ENCODE data around the gene PDCD4. TPM values are rescaled to one million over a fixed set of nuclear protein-coding genes. Genes with fewer than 3 reads are reported as not detected.

Gene PDCD4
- total RNA-seq, 1 experiment from 2014 or later, result 63.0 TPM

DNA sequence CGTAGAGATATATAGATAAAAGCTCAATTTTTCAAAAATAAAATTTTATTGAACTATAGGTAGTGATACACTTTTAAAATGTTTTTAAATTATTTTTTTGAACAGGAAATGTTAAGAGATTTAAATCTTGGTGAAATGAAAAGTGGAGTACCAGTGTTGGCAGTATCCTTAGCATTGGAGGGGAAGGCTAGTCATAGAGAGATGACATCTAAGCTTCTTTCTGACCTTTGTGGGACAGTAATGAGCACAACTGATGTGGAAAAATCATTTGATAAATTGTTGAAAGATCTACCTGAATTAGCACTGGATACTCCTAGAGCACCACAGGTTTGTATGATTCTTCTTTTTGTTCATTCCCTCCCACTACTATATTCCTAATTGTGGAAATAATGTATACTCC lies 15.8 kb downstream of the PDCD4 start:
- H3K36me3 ChIP-seq (ENCODE audit: control insufficient read depth in 1 of 2, insufficient read depth in 2 of 2, low read length in 2 of 2), result no peaks in the 10 kb centered on the region; a peak in 1 of 4 replicates
- H2AFZ ChIP-seq (ENCODE audit: low read depth, low read length, poor library complexity, severe bottlenecking), result no peak overlapping the region
- H3K4me3 ChIP-seq (replicated peaks in 1 of 2; ENCODE audit: low read depth in 1 of 2, low read length in 2 of 2), result no peak overlapping the region
- no peaks in the 10 kb centered on the region for H4K20me1 ChIP-seq (ENCODE audit: insufficient read depth)
- H3K27me3 ChIP-seq (ENCODE audit: insufficient read depth, low read length), result no peaks in the 10 kb centered on the region
- TF ChIP-seq FOSL1 (IDR thresholded peaks at IDR 0.05; ENCODE audit: low read depth) (no peak), SRF (IDR thresholded peaks at IDR 0.05; ENCODE audit: low read depth) (no peak), YY1 (IDR thresholded peaks at IDR 0.05; ENCODE audit: extremely low read depth, insufficient replicate concordance, low read depth, low read length) (no peak), EZH2 (IDR thresholded peaks at IDR 0.05) (no peak), CBX3 (IDR thresholded peaks at IDR 0.05; ENCODE audit: low read depth) (no peak)
- TF ChIP-seq, protein P1, sequence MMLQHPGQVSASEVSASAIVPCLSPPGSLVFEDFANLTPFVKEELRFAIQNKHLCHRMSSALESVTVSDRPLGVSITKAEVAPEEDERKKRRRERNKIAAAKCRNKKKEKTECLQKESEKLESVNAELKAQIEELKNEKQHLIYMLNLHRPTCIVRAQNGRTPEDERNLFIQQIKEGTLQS (IDR thresholded peaks at IDR 0.05), result no peak
- no peak overlapping the region for H3K9ac ChIP-seq (ENCODE audit: low read length)
- no peak overlapping the region for H3K27ac ChIP-seq (ENCODE audit: low read depth, low read length)
- H3K4me1 ChIP-seq (ENCODE audit: control insufficient read depth in 1 of 2, insufficient read depth in 2 of 2, low read length in 2 of 2), result no peaks in the 10 kb centered on the region
- no peak overlapping the region for H3K4me2 ChIP-seq (ENCODE audit: low read length)
- intact Hi-C loops (cut with micrococcal nuclease), result no loop called here
- ATAC-seq, result no peak
- no peaks in the 10 kb centered on the region for H3K9me2 ChIP-seq (ENCODE audit: insufficient read depth)
- no peaks in the 10 kb centered on the region for H3K9me3 ChIP-seq (ENCODE audit: control insufficient read depth in 1 of 2, insufficient read depth in 1 of 2, low read depth in 1 of 2, low read length in 2 of 2)
- ChIA-PET POLR2A (no interaction called here), CTCF (interaction anchor here (0.6 to 1.7 kb wide), 2 partner anchors 11 to 114 kb away, joined by 3 to 5 read pairs; no protein-coding TSS in a partner anchor), RAD21 (ENCODE audit: low non-redundant PET in 1 of 2, low total read pairs in 2 of 2, uncharacterized antibody in 2 of 2, unreplicated experiment in 2 of 2) (no interaction called here)
- no TSS peak for BruUV-seq (replicated peaks)
- no peak for DNase-seq (ENCODE audit: low read depth, low spot score)
- H3K79me2 ChIP-seq (ENCODE audit: insufficient read depth, low read length), result no peaks in the 10 kb centered on the region

DNA sequence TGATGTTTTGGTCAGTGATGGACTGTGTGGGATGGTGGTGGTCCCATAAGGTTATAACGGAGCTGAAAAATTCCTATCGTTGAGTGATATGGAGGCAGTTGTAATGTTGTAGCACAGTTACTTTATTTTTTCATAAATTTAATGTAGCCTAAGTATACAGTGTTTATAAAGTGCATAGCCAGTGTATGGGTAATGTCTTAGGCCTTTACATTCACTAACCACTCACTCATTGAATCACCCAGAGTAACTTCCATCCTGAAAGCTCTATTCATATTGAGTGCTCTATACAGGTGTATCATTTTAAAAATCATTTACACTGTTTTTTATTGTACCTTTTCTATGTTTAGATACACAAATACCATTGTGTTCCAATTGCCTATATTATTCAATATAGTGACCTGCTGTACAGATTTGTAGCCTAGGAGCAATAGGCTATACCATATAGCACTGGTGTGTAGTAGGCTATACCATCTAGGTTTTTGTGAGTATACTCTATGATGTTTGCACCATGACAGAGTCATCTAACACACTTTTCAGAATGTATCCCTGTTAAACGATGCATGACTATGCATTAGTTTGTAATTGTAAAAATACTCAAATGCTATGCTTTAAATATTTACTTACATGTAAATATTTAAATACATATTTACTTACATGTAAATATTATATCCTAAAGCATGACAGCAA lies 21.0 kb downstream of the PDCD4 start:
- no peak for DNase-seq (ENCODE audit: low read depth, low spot score)
- Histone ChIP-seq H3K9me3 (ENCODE audit: control insufficient read depth in 1 of 2, insufficient read depth in 1 of 2, low read depth in 1 of 2, low read length in 2 of 2) (no peaks in the 10 kb centered on the region), H3K36me3 (ENCODE audit: control insufficient read depth in 1 of 2, insufficient read depth in 2 of 2, low read length in 2 of 2) (no peaks in the 10 kb centered on the region; a peak in 1 of 4 replicates), H3K27ac (ENCODE audit: low read depth, low read length) (no peak overlapping the region), H3K27me3 (ENCODE audit: insufficient read depth, low read length) (no peaks in the 10 kb centered on the region), H3K4me2 (ENCODE audit: low read length) (no peak overlapping the region), H2AFZ (ENCODE audit: low read depth, low read length, poor library complexity, severe bottlenecking) (no peak overlapping the region), H4K20me1 (ENCODE audit: insufficient read depth) (0 out of 2 replicates have a peak, but pooled peaks cover 3% of the 10 kb centered on the region), H3K4me1 (ENCODE audit: control insufficient read depth in 1 of 2, insufficient read depth in 2 of 2, low read length in 2 of 2) (no peaks in the 10 kb centered on the region), H3K79me2 (ENCODE audit: insufficient read depth, low read length) (no peaks in the 10 kb centered on the region), H3K4me3 (replicated peaks in 1 of 2; ENCODE audit: low read depth in 1 of 2, low read length in 2 of 2) (no peak overlapping the region), H3K9me2 (ENCODE audit: insufficient read depth) (no peaks in the 10 kb centered on the region), H3K9ac (ENCODE audit: low read length) (no peak overlapping the region)
- intact Hi-C loops (cut with micrococcal nuclease), result loop anchor here (1.0 to 5.0 kb wide), 4 partner anchors 90 to 580 kb away; no protein-coding TSS in a partner anchor
- POLR2A ChIA-PET, result no interaction called here
- CTCF ChIA-PET, result interaction anchor here (1.0 to 4.7 kb wide), 8 partner anchors 10 to 146 kb away, joined by 4 to 17 read pairs (median 6); partner anchors contain the start of genes BBIP1, PDCD4 and SHOC2
- RAD21 ChIA-PET (ENCODE audit: low non-redundant PET in 1 of 2, low total read pairs in 2 of 2, uncharacterized antibody in 2 of 2, unreplicated experiment in 2 of 2), result interaction anchor here (1.6 kb wide), 2 partner anchors 146 to 147 kb away, joined by 5 to 8 read pairs; no protein-coding TSS in a partner anchor
- no peak for ATAC-seq
- no TSS peak for BruUV-seq (replicated peaks)
- TF ChIP-seq SP1 (IDR thresholded peaks at IDR 0.05; ENCODE audit: low read depth), result no peak
- TF ChIP-seq CBX3 (IDR thresholded peaks at IDR 0.05; ENCODE audit: low read depth), result no peak
- no peak for TF ChIP-seq SRF (IDR thresholded peaks at IDR 0.05; ENCODE audit: low read depth)
- TF ChIP-seq, protein P1 (IDR thresholded peaks at IDR 0.05), result no peak
- TF ChIP-seq, protein P2, sequence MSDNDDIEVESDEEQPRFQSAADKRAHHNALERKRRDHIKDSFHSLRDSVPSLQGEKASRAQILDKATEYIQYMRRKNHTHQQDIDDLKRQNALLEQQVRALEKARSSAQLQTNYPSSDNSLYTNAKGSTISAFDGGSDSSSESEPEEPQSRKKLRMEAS (IDR thresholded peaks at IDR 0.05), result no peak
- no peak for TF ChIP-seq ZFX (IDR thresholded peaks at IDR 0.05)
- no peak for TF ChIP-seq EGR1 (IDR thresholded peaks at IDR 0.05; ENCODE audit: low read depth)
- TF ChIP-seq EZH2phosphoT487 (IDR thresholded peaks at IDR 0.05; ENCODE audit: borderline replicate concordance), result no peak
- TF ChIP-seq TCF7L2 (IDR thresholded peaks at IDR 0.05; ENCODE audit: borderline replicate concordance, extremely low read depth, insufficient read depth, insufficient read length), result no peak
- no peak for TF ChIP-seq ELF1 (IDR thresholded peaks at IDR 0.05; ENCODE audit: borderline replicate concordance, low read depth)
- TF ChIP-seq RAD21 (IDR thresholded peaks at IDR 0.05; ENCODE audit: low read depth), result no peak
- TF ChIP-seq, protein P3, sequence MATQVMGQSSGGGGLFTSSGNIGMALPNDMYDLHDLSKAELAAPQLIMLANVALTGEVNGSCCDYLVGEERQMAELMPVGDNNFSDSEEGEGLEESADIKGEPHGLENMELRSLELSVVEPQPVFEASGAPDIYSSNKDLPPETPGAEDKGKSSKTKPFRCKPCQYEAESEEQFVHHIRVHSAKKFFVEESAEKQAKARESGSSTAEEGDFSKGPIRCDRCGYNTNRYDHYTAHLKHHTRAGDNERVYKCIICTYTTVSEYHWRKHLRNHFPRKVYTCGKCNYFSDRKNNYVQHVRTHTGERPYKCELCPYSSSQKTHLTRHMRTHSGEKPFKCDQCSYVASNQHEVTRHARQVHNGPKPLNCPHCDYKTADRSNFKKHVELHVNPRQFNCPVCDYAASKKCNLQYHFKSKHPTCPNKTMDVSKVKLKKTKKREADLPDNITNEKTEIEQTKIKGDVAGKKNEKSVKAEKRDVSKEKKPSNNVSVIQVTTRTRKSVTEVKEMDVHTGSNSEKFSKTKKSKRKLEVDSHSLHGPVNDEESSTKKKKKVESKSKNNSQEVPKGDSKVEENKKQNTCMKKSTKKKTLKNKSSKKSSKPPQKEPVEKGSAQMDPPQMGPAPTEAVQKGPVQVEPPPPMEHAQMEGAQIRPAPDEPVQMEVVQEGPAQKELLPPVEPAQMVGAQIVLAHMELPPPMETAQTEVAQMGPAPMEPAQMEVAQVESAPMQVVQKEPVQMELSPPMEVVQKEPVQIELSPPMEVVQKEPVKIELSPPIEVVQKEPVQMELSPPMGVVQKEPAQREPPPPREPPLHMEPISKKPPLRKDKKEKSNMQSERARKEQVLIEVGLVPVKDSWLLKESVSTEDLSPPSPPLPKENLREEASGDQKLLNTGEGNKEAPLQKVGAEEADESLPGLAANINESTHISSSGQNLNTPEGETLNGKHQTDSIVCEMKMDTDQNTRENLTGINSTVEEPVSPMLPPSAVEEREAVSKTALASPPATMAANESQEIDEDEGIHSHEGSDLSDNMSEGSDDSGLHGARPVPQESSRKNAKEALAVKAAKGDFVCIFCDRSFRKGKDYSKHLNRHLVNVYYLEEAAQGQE (IDR thresholded peaks at IDR 0.05; ENCODE audit: low read depth), result no peak
- no peak for TF ChIP-seq EZH2 (IDR thresholded peaks at IDR 0.05)

All from HCT116 (cell line).